Fibroblast of pulmonary artery (primary cell): ENCODE measurements around the gene PDGFA.
A peak's percentile ranks its signal among the peaks of the same experiment; 100 is the strongest.

Experiments
- DNase-seq: peaks from one replicate; pipeline ENCODE4 v3.0.0-alpha.2; 2010; ENCODE audit warnings: low read depth
- H3K4me3 ChIP-seq: replicated peaks from 2 replicates; pipeline ENCODE4 v1.5.1; 2011; ENCODE audit warnings: low read depth, mild to moderate bottlenecking, control low read depth, low read length, moderate library complexity
- TF ChIP-seq, protein P1 (sequence below): IDR thresholded peaks from 2 replicates; pipeline ENCODE4 v1.5.1; 2011; ENCODE audit warnings: mild to moderate bottlenecking, control low read depth, low read length, inconsistent platforms; ENCODE audit errors: missing control alignments

The PDGFA gene

DNA sequence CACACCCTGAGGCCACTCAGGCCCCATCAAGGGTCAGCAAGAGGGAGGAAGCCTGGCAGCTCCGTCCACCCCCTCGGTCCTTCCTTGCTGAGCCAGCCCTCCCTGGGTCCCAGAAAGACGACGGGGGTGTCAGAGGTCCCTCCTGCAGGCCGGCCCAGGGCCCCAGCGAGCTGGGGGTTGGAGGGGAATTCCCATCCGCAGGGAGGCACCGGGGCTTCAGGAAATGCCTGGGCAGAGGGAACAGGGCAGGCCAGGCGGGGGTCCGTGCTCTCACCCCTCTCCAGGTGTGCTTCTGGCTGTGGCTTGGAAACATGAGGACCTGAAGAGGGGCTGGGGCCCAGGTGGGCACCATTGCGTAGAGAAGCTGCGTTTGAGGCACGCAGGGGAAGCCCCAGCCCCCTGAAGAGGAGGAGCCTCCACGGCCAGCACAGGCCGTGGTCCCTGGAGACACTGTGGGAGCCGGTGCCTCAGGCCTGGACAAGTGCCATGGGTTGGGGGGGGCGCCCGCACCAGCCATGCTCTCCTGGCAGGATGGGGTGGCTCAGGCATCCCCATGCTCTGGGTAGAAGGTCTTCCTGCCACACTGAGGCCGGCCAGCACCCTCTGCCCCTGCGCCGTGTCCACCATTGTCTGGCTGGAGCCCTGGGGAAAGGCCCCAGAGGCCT is 66.7 kb downstream of the PDGFA start:
- TF ChIP-seq, protein P1, sequence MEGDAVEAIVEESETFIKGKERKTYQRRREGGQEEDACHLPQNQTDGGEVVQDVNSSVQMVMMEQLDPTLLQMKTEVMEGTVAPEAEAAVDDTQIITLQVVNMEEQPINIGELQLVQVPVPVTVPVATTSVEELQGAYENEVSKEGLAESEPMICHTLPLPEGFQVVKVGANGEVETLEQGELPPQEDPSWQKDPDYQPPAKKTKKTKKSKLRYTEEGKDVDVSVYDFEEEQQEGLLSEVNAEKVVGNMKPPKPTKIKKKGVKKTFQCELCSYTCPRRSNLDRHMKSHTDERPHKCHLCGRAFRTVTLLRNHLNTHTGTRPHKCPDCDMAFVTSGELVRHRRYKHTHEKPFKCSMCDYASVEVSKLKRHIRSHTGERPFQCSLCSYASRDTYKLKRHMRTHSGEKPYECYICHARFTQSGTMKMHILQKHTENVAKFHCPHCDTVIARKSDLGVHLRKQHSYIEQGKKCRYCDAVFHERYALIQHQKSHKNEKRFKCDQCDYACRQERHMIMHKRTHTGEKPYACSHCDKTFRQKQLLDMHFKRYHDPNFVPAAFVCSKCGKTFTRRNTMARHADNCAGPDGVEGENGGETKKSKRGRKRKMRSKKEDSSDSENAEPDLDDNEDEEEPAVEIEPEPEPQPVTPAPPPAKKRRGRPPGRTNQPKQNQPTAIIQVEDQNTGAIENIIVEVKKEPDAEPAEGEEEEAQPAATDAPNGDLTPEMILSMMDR: no peak
- DNase-seq: no peak

DNA sequence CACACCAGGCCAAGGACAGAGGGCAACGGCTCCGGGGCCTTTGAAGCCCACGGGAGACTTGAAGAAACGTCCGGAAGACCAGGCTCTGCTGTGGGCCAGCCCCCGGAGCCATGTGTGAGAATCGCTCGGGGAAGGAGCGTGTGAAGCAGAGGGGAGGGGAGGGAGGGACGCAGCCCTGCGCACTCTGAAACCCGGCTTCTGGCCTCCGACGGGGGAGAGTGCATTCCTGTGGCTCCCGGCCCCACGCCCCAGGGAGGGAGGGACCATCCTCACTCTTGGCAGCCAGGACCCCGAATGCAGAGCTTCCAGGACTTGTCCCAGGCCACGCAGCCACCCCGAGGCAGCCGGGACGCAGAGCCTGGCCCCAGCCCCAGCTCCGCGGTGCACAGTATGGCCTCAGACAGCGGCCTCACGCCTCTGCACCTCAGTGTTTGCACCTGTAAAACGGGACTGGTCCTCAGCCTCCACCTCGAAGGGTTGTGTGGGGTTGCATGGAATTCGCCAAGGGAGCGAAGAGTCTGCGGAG is 67.4 kb downstream of the PDGFA start:
- TF ChIP-seq, protein P1: no peak
- no peak overlapping the region for H3K4me3 ChIP-seq
- DNase-seq: peak; percentile 81

More for the DNA sequence above, 66.7 kb downstream of the PDGFA start:
- no peak overlapping the region for H3K4me3 ChIP-seq

DNA sequence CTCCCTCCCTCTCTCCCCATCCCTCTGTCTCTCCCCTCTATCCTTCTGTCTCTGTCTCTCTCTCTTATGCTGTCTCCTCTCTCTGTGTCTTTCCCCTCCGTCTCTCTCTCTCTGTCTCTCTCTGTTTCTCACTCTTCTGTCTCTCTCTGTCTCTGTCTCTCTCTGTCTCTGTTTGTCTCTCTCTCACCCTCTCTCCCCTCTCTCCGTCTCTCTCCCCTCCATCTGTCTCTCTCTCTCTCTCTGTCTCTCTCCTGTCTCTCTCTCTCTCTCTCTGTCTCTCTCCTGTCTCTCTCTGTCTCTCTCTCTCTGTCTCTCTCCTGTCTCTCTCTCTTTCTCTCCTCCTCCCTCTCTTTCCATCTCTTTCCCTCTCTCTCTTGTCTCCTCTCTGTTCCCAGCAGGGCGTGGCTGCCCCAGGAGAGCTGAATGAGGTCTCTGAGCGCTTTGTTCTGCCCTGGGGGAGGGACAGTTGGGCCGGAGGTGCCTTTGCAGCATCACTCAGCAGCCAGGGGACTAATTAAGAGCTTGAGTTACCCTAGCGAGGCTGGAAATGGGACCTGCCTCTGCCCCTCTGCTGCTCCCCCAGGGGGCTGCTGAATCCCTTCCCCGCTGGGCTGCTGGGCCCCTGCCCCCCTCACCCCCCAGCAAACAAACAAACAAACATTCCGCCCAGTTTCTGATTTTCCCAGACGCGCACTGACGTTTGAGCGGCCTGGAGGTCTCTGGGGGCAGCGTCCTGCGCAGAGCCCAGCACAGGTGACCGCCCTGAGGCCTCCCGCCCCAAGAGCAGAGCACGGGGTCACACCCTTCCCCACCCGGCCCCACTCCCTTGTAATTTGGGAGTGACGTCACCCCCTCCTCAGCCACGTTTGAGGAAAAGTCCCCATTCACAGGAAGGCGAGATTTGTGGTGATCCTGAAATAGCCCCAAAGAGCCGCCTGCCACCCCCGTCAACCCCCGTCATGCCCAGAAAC is 68.1 kb downstream of the PDGFA start:
- no peak for DNase-seq
- TF ChIP-seq, protein P1: no peak
- H3K4me3 ChIP-seq: no peak overlapping the region

DNA sequence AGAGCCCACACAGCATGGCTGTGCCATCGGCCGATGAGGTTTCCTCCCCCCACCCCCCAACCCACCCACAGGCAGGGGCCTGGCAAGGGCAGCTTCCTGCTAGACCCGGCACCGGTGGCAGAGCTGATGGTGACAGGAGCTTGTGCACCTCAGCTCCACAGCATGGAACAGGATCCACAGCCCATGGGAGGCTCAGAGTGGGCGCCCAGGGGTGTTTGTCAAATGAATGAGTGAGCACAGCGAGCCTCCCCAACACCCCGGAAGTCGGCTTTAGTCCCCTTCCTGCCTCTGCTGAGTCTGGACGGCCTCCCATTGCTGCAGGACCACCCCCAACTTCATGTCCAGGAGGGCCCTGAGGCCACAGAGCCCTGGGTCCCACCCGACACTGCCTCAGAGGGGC is 68.9 kb downstream of the PDGFA start:
- H3K4me3 ChIP-seq: no peak overlapping the region
- TF ChIP-seq, protein P1: no peak
- no peak for DNase-seq

DNA sequence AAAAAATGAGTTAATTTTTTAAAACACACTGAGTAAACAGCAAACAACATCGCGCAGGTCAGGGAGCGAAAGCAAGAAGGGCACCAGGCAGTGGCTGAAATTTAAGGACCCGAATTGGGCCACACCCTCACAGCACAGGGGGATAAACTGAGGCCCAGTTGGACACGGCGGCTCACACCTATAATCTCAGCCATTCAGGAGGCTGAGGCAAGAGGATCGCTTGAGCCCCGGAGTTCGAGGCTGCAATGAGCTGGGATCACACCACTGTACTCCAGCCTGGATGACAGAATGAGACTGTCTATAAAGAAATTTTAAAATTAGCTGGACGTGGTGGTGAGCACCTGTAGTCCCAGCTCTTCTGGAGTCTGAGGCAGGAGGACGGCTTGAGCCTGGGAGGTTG is 69.6 kb downstream of the PDGFA start:
- DNase-seq: no peak
- TF ChIP-seq, protein P1: no peak
- no peak overlapping the region for H3K4me3 ChIP-seq

DNA sequence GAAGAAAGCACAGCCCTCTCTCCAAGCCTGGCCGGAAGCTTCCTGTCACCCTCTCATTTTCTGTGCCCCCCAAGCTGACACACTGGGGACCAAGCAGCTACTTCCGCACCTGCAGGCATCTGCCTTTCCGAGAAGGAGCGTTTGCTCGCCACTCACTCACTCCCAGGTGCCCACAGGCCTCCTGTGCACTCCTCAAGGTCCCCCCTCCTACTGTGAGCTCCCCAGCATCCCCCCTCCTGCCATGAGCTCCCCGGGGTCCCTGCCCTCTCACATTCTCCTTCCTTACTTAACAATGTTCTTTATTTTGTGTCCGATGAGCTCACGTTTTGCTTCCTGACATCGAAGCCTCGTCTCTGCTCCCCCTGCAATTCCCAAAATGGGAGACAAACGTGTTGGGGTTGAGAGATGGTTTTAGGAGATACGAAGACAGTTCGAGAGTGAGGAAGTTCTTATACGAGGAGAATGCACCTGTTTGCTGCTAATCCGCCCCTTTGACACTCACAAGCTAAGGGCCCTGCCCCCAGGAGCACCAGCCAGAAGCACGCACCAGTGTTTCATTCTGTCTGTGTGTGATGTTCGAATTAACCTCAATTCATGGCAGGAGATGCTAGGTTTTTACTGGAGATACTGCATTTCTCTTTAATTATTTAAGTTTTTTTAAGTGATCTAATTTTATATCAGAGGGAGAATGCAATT is 70.2 kb downstream of the PDGFA start:
- no peak overlapping the region for H3K4me3 ChIP-seq
- TF ChIP-seq, protein P1: no peak
- DNase-seq: no peak
